ENCODE results near the gene IMPA2. TPM values are rescaled to one million over a fixed set of nuclear protein-coding genes. Genes with fewer than 3 reads are reported as not detected.
A peak's percentile ranks its signal among the peaks of the same experiment; 100 is the strongest.

IMPA2 gene
- total RNA-seq, 1 experiment from 2014 or later = 113 TPM

- TF ChIP-seq FOXP4 (CRISPR knock-in tag; IDR thresholded peaks at IDR 0.05) (no peak), ARID4B (CRISPR knock-in tag; IDR thresholded peaks at IDR 0.05; ENCODE audit: borderline replicate concordance) (no peak), HMGA2 (CRISPR knock-in tag; IDR thresholded peaks at IDR 0.05) (no peak), ZNF512 (CRISPR knock-in tag; IDR thresholded peaks at IDR 0.05; ENCODE audit: borderline replicate concordance) (no peak), CTCF (IDR thresholded peaks at IDR 0.05) (no peak), ZNF396 (CRISPR knock-in tag; IDR thresholded peaks at IDR 0.05; ENCODE audit: borderline replicate concordance) (no peak), ZNF425 (CRISPR knock-in tag; conservative IDR thresholded peaks at IDR 0.05) (no peak), EMX1 (CRISPR knock-in tag; IDR thresholded peaks at IDR 0.05) (no peak)
Observed at GRCh38 chr18:12046046-12046750, 64.9 kb downstream of the IMPA2 start (continued).

GRCh38 chr18:12046751-12047335 lies 65.5 kb downstream of the IMPA2 start:
- no peaks in the 10 kb centered on the region; the same call in 1 of the 2 replicates for H3K27me3 Mint-ChIP-seq (ENCODE audit: low read depth)
- no peaks in the 10 kb centered on the region for H3K9me3 Mint-ChIP-seq
- 0 out of 2 replicates have a peak, but pooled peaks cover 3% of the 10 kb centered on the region for H3K4me1 Mint-ChIP-seq
- ChIA-PET CTCF (interaction anchor here (0.9 to 2.7 kb wide), 4 partner anchors 11 to 313 kb away, joined by 3 to 8 read pairs (median 4); no protein-coding TSS in a partner anchor), POLR2A (no interaction called here)
- H3K27ac Mint-ChIP-seq = no peak overlapping the region
- no peaks in the 10 kb centered on the region for H3K36me3 Mint-ChIP-seq
- peak; percentile 57 for ATAC-seq
- TF ChIP-seq KAT7 (CRISPR knock-in tag; IDR thresholded peaks at IDR 0.05; ENCODE audit: borderline replicate concordance) (no peak), FOXK1 (CRISPR knock-in tag; IDR thresholded peaks at IDR 0.05) (no peak), ZNF281 (CRISPR knock-in tag; IDR thresholded peaks at IDR 0.05) (no peak), ESRRA (CRISPR knock-in tag; IDR thresholded peaks at IDR 0.05; ENCODE audit: borderline replicate concordance) (peak; percentile 67; the same call in 1 of the 2 replicates)
- H3K4me3 Mint-ChIP-seq = no peak overlapping the region
- DNase-seq (ENCODE audit: low spot score) = no peak

Data from WTC11 (cell line).